IMR-90 (cell line): Measurements from ENCODE around the gene S100A13. TPM values are rescaled to one million over a fixed set of nuclear protein-coding genes. Genes with fewer than 3 reads are reported as not detected.

ENCODE experiments used
- ATAC-seq: fragments of 200-7000 bp; cut with Tn5 transposase; 2 replicates; pipeline ENCODE4 v1.9.1; 2020; ENCODE audit warnings: low read depth, mild to moderate bottlenecking, moderate library complexity
- BruUV-seq: library from RNA; stranded (reverse); fragments of 400-500 nt; replicated peaks from 2 replicates; lab custom pipeline; 2021; lab: Mats Ljungman, UMichigan
- CTCF ChIA-PET: fragments of 300-600 bp; formaldehyde crosslinking; extraction: SDS; loops from one replicate; lab custom pipeline; 2021; ENCODE audit warnings: antibody characterized with exemption; lab: Yijun Ruan, JAX
- POLR2A ChIA-PET: fragments of 300-600 bp; sonication (Branson Sonifier 250); formaldehyde crosslinking; loops from one replicate; lab custom pipeline; 2022; ENCODE audit warnings: antibody characterized with exemption; ENCODE audit not compliant: unreplicated experiment; lab: Charles Lee
- DNase-seq: peaks from one replicate; pipeline ENCODE4 v3.0.0; 2013
- H2AFZ ChIP-seq: replicated peaks from 2 replicates; pipeline ENCODE3; 2013; ENCODE audit warnings: low read length, mild to moderate bottlenecking; ENCODE audit not compliant: poor library complexity
- H2AK5ac ChIP-seq: 2 replicates; pipeline ENCODE4 v1.6.1; 2013; ENCODE audit warnings: low read depth, low read length, inconsistent platforms
- H2AK9ac ChIP-seq: replicated peaks from 2 replicates; pipeline ENCODE3; 2013; ENCODE audit warnings: mild to moderate bottlenecking, low read depth, low read length, moderate library complexity; ENCODE audit not compliant: poor library complexity
- H2BK120ac ChIP-seq: 2 replicates; pipeline ENCODE4 v1.6.1; 2013; ENCODE audit warnings: low read depth, low read length, inconsistent platforms
- H2BK15ac ChIP-seq: 3 replicates; pipeline ENCODE4 v1.6.1; 2013; ENCODE audit warnings: low read depth, low read length, inconsistent platforms
- H2BK20ac ChIP-seq: 2 replicates; pipeline ENCODE4 v1.6.1; 2013; ENCODE audit warnings: low read depth, mild to moderate bottlenecking, inconsistent platforms, low read length, moderate library complexity
- H2BK5ac ChIP-seq: 2 replicates; pipeline ENCODE4 v1.6.1; 2013; ENCODE audit warnings: mild to moderate bottlenecking, low read depth, low read length, inconsistent platforms; ENCODE audit not compliant: poor library complexity, severe bottlenecking
- H3K14ac ChIP-seq: replicated peaks from 2 replicates; pipeline ENCODE4 v1.6.1; 2013; ENCODE audit warnings: low read depth, low read length, inconsistent platforms
- H3K18ac ChIP-seq: 2 replicates; pipeline ENCODE4 v1.6.1; 2013; ENCODE audit warnings: low read depth, low read length, control low read depth
- H3K23ac ChIP-seq: 2 replicates; pipeline ENCODE4 v1.6.1; 2013; ENCODE audit warnings: low read depth, low read length, inconsistent platforms
- H3K27ac ChIP-seq: 2 replicates; pipeline ENCODE4 v1.5.1; 2013; ENCODE audit warnings: mild to moderate bottlenecking, control low read depth, low read length; ENCODE audit not compliant: insufficient read depth
- H3K27me3 ChIP-seq: 2 replicates; pipeline ENCODE4 v1.6.1; 2013; ENCODE audit warnings: low read length; ENCODE audit not compliant: control insufficient read depth, insufficient read depth
- H3K36me3 ChIP-seq: 2 replicates; pipeline ENCODE4 v1.6.1; 2013; ENCODE audit warnings: low read length, mixed read lengths; ENCODE audit not compliant: control insufficient read depth, insufficient read depth
- H3K4ac ChIP-seq: 2 replicates; pipeline ENCODE4 v1.6.1; 2013; ENCODE audit warnings: low read depth, low read length, inconsistent platforms
- H3K4me1 ChIP-seq: 2 replicates; pipeline ENCODE4 v1.6.1; 2013; ENCODE audit warnings: low read length, mixed read lengths; ENCODE audit not compliant: control insufficient read depth, insufficient read depth
- H3K4me2 ChIP-seq: 2 replicates; pipeline ENCODE4 v1.6.1; 2013; ENCODE audit warnings: low read depth, mild to moderate bottlenecking, control low read depth, low read length, moderate library complexity
- H3K4me3 ChIP-seq: 2 replicates; pipeline ENCODE4 v1.5.1; 2013; ENCODE audit warnings: low read depth, mild to moderate bottlenecking, control low read depth, low read length, moderate library complexity; ENCODE audit not compliant: insufficient read depth
- H3K56ac ChIP-seq: 2 replicates; pipeline ENCODE4 v1.6.1; 2013; ENCODE audit warnings: low read length, inconsistent platforms; ENCODE audit not compliant: insufficient read depth; ENCODE audit errors: extremely low read depth
- H3K79me1 ChIP-seq, 2 experiments: 2 replicates each; pipeline ENCODE4 v1.6.1; 2013; ENCODE audit warnings: low read length in 2 of 2, inconsistent platforms in 1 of 2, low read depth in 1 of 2
- H3K9ac ChIP-seq: 2 replicates; pipeline ENCODE4 v1.6.1; 2013; ENCODE audit warnings: low read depth, low read length, control low read depth
- H3K9me1 ChIP-seq: 2 replicates; pipeline ENCODE4 v1.6.1; 2013; ENCODE audit warnings: low read length, inconsistent platforms; ENCODE audit not compliant: insufficient read depth
- H3K9me3 ChIP-seq: 2 replicates; pipeline ENCODE4 v1.6.1; 2013; ENCODE audit warnings: low read length; ENCODE audit not compliant: control insufficient read depth, insufficient read depth
- H4K20me1 ChIP-seq: 2 replicates; pipeline ENCODE4 v1.6.1; 2013; ENCODE audit warnings: low read length, inconsistent platforms; ENCODE audit not compliant: insufficient read depth
- H4K5ac ChIP-seq: 2 replicates; pipeline ENCODE4 v1.6.1; 2013; ENCODE audit warnings: mild to moderate bottlenecking, low read depth, low read length, control low read depth
- H4K8ac ChIP-seq, 2 experiments: 2 replicates each; pipeline ENCODE4 v1.6.1; 2013; ENCODE audit warnings: low read depth in 2 of 2, low read length in 2 of 2, control low read depth in 1 of 2, inconsistent platforms in 1 of 2
- H4K91ac ChIP-seq: 2 replicates; pipeline ENCODE4 v1.6.1; 2013; ENCODE audit warnings: low read depth, low read length, inconsistent platforms; ENCODE audit not compliant: insufficient read depth
- BHLHE40 ChIP-seq: fragments of 150-350 bp; IDR thresholded peaks from 2 replicates; pipeline ENCODE4 v1.6.1; 2016; ENCODE audit warnings: mild to moderate bottlenecking, low read depth, low read length
- CEBPB ChIP-seq: IDR thresholded peaks from 2 replicates; pipeline ENCODE4 v1.6.1; 2012; ENCODE audit warnings: low read depth, low read length, improper control_type of control experiment
- CHD1 ChIP-seq: IDR thresholded peaks from 2 replicates; pipeline ENCODE4 v1.6.1; 2012; ENCODE audit warnings: low read depth, low read length, improper control_type of control experiment
- ELK1 ChIP-seq: fragments of 150-350 bp; IDR thresholded peaks from 2 replicates; pipeline ENCODE4 v1.6.1; 2016; ENCODE audit warnings: low read depth, mild to moderate bottlenecking, low read length, moderate library complexity, borderline replicate concordance
- FOS ChIP-seq: fragments of 150-350 bp; IDR thresholded peaks from 2 replicates; pipeline ENCODE4 v1.6.1; 2016; ENCODE audit warnings: low read depth, low read length
- MAFK ChIP-seq: IDR thresholded peaks from 2 replicates; pipeline ENCODE4 v1.6.1; 2012; ENCODE audit warnings: low read depth, low read length, improper control_type of control experiment
- MAZ ChIP-seq: IDR thresholded peaks from 2 replicates; pipeline ENCODE4 v1.6.1; 2012; ENCODE audit warnings: low read depth, mild to moderate bottlenecking, low read length, improper control_type of control experiment, moderate library complexity, borderline replicate concordance
- MXI1 ChIP-seq: IDR thresholded peaks from 2 replicates; pipeline ENCODE4 v1.6.1; 2012; ENCODE audit warnings: low read depth, mild to moderate bottlenecking, low read length, moderate library complexity, borderline replicate concordance
- NFE2L2 ChIP-seq: fragments of 150-350 bp; IDR thresholded peaks from 2 replicates; pipeline ENCODE4 v1.6.1; 2016; ENCODE audit warnings: low read depth, mild to moderate bottlenecking, low read length
- POLR2A ChIP-seq: IDR thresholded peaks from 2 replicates; pipeline ENCODE4 v1.6.1; 2012; ENCODE audit warnings: mild to moderate bottlenecking, low read depth, low read length
- RAD21 ChIP-seq: IDR thresholded peaks from 2 replicates; pipeline ENCODE4 v1.6.1; 2012; ENCODE audit warnings: low read length, improper control_type of control experiment
- RCOR1 ChIP-seq: IDR thresholded peaks from 2 replicates; pipeline ENCODE4 v1.6.1; 2012; ENCODE audit warnings: mild to moderate bottlenecking, low read length, improper control_type of control experiment; ENCODE audit not compliant: insufficient replicate concordance
- RFX5 ChIP-seq: IDR thresholded peaks from 2 replicates; pipeline ENCODE4 v1.8.0; 2012; ENCODE audit warnings: low read depth, mild to moderate bottlenecking, low read length, moderate library complexity
- SMC3 ChIP-seq: fragments of 150-350 bp; IDR thresholded peaks from 2 replicates; pipeline ENCODE4 v1.6.1; 2016; ENCODE audit warnings: low read depth, mild to moderate bottlenecking, antibody characterized with exemption, low read length, moderate library complexity
- WGBS, 2 experiments: methylation state at CpG; one replicate each; pipeline versions ENCODE4 v1.1.5 to v1.1.7; 2013; ENCODE audit warnings: missing lambda C conversion rate in 2 of 2; ENCODE audit not compliant: insufficient read length in 1 of 2; ENCODE audit errors: extremely low coverage in 2 of 2; 5-methylcytosine and 5-hydroxymethylcytosine counted together
- dilution Hi-C: fragments of 300-500 bp; cut with HindIII; formaldehyde crosslinking; loops from one replicate; pipeline ENCODE4 v1.14.3; 2018; ENCODE audit warnings: low sequenced_read_pairs; ENCODE audit not compliant: unreplicated experiment
- in situ Hi-C: fragments of 300-500 bp; cut with MboI; formaldehyde crosslinking; loops from 3 replicates; pipeline ENCODE4 v1.14.3; 2019; ENCODE audit warnings: low sequenced_read_pairs, inconsistent platforms, mixed read lengths
- intact Hi-C: fragments of 100-400 bp; cut with micrococcal nuclease; formaldehyde crosslinking; loops from 2 replicates; pipeline ENCODE4 v1.10.0; 2022
- polyA plus RNA-seq, 3 experiments: library from polyadenylated mRNA; depleted of rRNA; stranded (reverse); fragments of >200 nt; gene quantifications; 2 replicates each; pipeline ENCODE4 v1.2.3, GENCODE V29; 2012; ENCODE audit warnings: low replicate concordance in 1 of 3
- total RNA-seq: library from RNA; depleted of rRNA; stranded (reverse); fragments of >200 nt; gene quantifications from 2 replicates; pipeline ENCODE4 v1.2.3, GENCODE V29; 2012
- TF ChIP-seq, protein P1 (sequence below): conservative IDR thresholded peaks from 2 replicates; pipeline ENCODE4 v1.5.1; 2012; ENCODE audit warnings: mild to moderate bottlenecking, low read depth, low read length, improper control_type of control experiment
- TF ChIP-seq, protein P2 (sequence below): fragments of 150-350 bp; IDR thresholded peaks from 2 replicates; pipeline ENCODE4 v1.6.1; 2017; ENCODE audit warnings: mild to moderate bottlenecking, antibody characterized with exemption, low read length, low read depth

The S100A13 gene
- total and polyA plus RNA-seq, 2 of the 4 experiments (the other 2 are of a cell fraction), result 122 to 468 TPM

DNA sequence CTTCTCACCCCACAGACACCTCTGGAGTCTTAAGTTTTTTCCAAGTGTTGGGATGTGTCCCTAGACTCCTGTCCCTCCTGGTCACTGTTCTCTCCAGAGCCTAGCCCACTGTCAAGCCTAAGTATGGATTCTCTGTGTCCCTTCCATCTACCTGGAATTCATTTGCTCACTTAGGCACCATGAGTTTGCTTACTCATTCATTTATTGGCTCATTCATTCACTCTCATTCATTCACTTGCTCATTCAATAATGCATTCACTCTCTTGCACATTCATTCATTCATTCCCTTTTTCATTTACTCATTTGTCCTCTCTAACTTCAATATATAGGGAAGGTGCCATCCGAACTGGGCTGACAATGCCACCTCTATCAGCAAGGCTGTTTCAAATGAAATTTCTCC, 15.9 kb downstream of the S100A13 start:
- in situ Hi-C loops, result no loop called here
- Histone ChIP-seq H3K4ac (peak overlapping the region; percentile 90), H2BK5ac (peak overlapping the region; percentile 90), H3K23ac (peak overlapping the region; percentile 93), H2AFZ (no peak overlapping the region), H2AK5ac (peak overlapping the region; percentile 92), H4K5ac (no peak overlapping the region), H4K8ac (peak overlapping the region; percentile 73 to 82; a peak in 2 of 4 replicates), H4K20me1 (peaks cover 11% of the 10 kb centered on the region; the same call in 1 of the 2 replicates), H3K79me1 (peaks cover 15 to 63% of the 10 kb centered on the region in 2 experiments), H2AK9ac (peak overlapping the region; percentile 99), H3K9ac (peak overlapping the region; percentile 99), H3K9me1 (peaks cover 17% of the 10 kb centered on the region), H3K4me3 (peak overlapping the region; percentile 96), H3K18ac (no peak overlapping the region), H2BK15ac (no peak overlapping the region; the same call in 2 of the 3 replicates), H3K27me3 (no peaks in the 10 kb centered on the region), H3K4me2 (peak overlapping the region; percentile 94), H4K91ac (peak overlapping the region; percentile 88), H3K27ac (peak overlapping the region; percentile 95; the same call in 1 of the 2 replicates), H2BK20ac (peak overlapping the region; percentile 21; the same call in 1 of the 2 replicates), H3K9me3 (no peaks in the 10 kb centered on the region), H3K4me1 (peaks cover 42% of the 10 kb centered on the region), H2BK120ac (peak overlapping the region; percentile 42; the same call in 1 of the 2 replicates), H3K14ac (peak overlapping the region; percentile 93), H3K36me3 (peaks cover 18% of the 10 kb centered on the region), H3K56ac (peak overlapping the region; percentile 75; the same call in 1 of the 2 replicates)
- ATAC-seq (no peak), DNase-seq (no peak)
- POLR2A ChIA-PET, result interaction anchor here (1.5 kb wide), 1 partner anchor 76 kb away, joined by 6 read pairs; no protein-coding TSS in a partner anchor
- TF ChIP-seq MXI1 (no peak), FOS (no peak), RCOR1 (no peak), POLR2A (no peak), SMC3 (no peak), MAZ (no peak), CHD1 (no peak), CEBPB (no peak), BHLHE40 (no peak), ELK1 (no peak), RFX5 (no peak), MAFK (no peak), RAD21 (no peak), NFE2L2 (no peak)
- TF ChIP-seq, protein P1, sequence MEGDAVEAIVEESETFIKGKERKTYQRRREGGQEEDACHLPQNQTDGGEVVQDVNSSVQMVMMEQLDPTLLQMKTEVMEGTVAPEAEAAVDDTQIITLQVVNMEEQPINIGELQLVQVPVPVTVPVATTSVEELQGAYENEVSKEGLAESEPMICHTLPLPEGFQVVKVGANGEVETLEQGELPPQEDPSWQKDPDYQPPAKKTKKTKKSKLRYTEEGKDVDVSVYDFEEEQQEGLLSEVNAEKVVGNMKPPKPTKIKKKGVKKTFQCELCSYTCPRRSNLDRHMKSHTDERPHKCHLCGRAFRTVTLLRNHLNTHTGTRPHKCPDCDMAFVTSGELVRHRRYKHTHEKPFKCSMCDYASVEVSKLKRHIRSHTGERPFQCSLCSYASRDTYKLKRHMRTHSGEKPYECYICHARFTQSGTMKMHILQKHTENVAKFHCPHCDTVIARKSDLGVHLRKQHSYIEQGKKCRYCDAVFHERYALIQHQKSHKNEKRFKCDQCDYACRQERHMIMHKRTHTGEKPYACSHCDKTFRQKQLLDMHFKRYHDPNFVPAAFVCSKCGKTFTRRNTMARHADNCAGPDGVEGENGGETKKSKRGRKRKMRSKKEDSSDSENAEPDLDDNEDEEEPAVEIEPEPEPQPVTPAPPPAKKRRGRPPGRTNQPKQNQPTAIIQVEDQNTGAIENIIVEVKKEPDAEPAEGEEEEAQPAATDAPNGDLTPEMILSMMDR, result no peak
- TF ChIP-seq, protein P2, sequence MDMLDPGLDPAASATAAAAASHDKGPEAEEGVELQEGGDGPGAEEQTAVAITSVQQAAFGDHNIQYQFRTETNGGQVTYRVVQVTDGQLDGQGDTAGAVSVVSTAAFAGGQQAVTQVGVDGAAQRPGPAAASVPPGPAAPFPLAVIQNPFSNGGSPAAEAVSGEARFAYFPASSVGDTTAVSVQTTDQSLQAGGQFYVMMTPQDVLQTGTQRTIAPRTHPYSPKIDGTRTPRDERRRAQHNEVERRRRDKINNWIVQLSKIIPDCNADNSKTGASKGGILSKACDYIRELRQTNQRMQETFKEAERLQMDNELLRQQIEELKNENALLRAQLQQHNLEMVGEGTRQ, result no peak
- dilution Hi-C loops, result no loop called here
- CTCF ChIA-PET, result interaction anchor here (0.7 to 1.2 kb wide), 2 partner anchors 16 to 39 kb away, joined by 4 read pairs; partner anchors contain the start of gene S100A13
- WGBS, 2 experiments, result no CpG with 5 or more reads among the region's 1 CpG
- BruUV-seq, result no TSS peak
- intact Hi-C loops, result no loop called here
